ENCODE measurements around the gene ERN2.

Gene ERN2

DNA sequence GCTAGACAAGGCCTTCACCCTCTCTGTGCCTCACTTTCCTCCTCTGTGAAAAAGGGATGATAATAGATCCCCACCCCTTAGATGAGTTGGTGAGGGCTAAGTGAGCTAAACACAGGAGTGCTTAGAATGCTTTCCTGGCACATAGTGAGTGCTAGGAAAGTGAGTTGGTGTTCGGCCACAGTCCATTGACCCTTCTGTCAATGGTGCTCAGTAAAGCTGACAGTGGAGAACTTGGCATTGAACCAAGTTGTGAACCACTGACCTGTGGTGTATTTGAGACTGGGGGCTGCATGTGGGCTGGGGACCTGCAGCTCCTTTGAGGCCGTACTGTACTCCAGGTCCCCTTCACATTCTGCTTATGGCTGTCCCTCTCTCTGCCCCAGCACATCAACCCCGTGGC is 29.5 kb downstream of the ERN2 start:
- TF ChIP-seq, protein P1, sequence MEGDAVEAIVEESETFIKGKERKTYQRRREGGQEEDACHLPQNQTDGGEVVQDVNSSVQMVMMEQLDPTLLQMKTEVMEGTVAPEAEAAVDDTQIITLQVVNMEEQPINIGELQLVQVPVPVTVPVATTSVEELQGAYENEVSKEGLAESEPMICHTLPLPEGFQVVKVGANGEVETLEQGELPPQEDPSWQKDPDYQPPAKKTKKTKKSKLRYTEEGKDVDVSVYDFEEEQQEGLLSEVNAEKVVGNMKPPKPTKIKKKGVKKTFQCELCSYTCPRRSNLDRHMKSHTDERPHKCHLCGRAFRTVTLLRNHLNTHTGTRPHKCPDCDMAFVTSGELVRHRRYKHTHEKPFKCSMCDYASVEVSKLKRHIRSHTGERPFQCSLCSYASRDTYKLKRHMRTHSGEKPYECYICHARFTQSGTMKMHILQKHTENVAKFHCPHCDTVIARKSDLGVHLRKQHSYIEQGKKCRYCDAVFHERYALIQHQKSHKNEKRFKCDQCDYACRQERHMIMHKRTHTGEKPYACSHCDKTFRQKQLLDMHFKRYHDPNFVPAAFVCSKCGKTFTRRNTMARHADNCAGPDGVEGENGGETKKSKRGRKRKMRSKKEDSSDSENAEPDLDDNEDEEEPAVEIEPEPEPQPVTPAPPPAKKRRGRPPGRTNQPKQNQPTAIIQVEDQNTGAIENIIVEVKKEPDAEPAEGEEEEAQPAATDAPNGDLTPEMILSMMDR (conservative IDR thresholded peaks at IDR 0.05; ENCODE audit: low read depth, low read length) = no peak
- no peak overlapping the region for H3K4me3 ChIP-seq (ENCODE audit: low read depth, low read length)
- no peak for DNase-seq (ENCODE audit: low read depth)

DNA sequence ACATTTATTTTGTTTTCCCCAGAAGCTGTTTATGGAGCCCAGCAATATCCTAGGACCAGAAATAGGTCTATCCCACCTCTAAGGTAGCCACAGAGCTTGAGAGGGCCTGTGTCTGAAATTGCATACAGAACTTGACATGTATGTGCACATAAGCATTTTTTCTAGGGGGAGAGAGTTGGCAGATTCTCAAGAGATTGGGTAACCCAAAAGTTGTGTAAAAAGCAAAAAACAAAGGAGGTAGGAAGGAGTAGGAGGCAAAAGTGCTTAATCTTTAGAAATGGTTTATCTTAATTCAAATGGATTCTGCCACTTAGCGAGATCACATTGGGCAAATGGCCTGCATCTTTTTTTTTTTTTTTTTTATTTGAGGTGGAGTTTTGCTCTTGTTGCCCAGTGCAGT is 30.8 kb downstream of the ERN2 start:
- TF ChIP-seq, protein P1 (conservative IDR thresholded peaks at IDR 0.05; ENCODE audit: low read depth, low read length) = no peak
- H3K4me3 ChIP-seq (ENCODE audit: low read depth, low read length) = no peak overlapping the region
- peak; percentile 75 for DNase-seq (ENCODE audit: low read depth)

DNA sequence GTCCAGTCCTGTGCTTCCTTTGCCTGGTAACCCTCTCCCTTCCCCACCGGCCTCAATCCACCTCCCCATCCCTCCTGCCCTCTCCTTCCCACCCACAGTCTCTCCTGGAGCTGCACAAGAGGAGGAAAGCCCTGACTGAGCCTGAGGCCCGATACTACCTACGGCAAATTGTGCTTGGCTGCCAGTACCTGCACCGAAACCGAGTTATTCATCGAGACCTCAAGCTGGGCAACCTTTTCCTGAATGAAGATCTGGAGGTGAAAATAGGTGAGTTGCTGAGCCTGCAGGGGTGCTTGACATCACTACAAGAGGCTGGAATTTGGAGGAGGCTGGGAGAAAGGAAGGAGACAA is 33.1 kb downstream of the ERN2 start:
- TF ChIP-seq, protein P1 (conservative IDR thresholded peaks at IDR 0.05; ENCODE audit: low read depth, low read length) = no peak
- no peak for DNase-seq (ENCODE audit: low read depth)
- H3K4me3 ChIP-seq (ENCODE audit: low read depth, low read length) = peak overlapping the region; percentile 71

DNA sequence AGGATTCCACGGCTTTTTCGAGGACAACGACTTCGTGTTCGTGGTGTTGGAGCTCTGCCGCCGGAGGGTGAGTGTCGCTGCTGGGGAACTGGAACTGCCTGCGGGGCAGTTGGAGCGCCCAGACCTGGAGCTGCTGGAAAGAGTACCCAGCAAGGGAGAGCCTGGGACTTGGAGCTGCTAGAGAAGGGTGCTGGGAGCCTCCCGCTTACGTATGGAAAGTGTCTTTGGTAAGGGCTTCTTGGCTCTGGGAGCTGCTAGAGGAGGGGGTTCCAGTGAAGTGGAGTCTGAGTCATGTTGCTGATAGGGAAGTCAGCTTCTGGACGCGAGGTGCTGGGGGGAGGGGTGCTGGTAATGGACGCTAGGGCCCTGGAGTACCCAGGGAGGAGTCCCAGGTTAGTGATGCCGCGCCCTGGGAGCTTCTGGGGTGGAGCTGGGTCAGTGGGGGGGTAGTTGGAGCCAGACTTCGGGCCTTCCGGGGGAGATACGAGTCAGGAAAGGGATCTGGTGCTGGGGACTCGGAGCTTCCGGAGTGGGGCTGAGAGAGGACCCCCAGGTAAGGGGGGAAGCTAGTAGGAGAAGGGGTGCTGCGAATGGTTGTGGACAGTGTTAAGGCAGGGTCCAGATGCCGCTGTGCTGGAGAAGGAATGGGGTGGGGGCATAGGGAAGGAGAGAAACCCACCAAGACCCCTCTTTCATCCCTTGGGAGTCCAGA is 33.6 kb downstream of the ERN2 start:
- TF ChIP-seq, protein P1 (conservative IDR thresholded peaks at IDR 0.05; ENCODE audit: low read depth, low read length) = no peak
- DNase-seq (ENCODE audit: low read depth) = peak; percentile 48
- H3K4me3 ChIP-seq (ENCODE audit: low read depth, low read length) = peak overlapping the region; percentile 71

DNA sequence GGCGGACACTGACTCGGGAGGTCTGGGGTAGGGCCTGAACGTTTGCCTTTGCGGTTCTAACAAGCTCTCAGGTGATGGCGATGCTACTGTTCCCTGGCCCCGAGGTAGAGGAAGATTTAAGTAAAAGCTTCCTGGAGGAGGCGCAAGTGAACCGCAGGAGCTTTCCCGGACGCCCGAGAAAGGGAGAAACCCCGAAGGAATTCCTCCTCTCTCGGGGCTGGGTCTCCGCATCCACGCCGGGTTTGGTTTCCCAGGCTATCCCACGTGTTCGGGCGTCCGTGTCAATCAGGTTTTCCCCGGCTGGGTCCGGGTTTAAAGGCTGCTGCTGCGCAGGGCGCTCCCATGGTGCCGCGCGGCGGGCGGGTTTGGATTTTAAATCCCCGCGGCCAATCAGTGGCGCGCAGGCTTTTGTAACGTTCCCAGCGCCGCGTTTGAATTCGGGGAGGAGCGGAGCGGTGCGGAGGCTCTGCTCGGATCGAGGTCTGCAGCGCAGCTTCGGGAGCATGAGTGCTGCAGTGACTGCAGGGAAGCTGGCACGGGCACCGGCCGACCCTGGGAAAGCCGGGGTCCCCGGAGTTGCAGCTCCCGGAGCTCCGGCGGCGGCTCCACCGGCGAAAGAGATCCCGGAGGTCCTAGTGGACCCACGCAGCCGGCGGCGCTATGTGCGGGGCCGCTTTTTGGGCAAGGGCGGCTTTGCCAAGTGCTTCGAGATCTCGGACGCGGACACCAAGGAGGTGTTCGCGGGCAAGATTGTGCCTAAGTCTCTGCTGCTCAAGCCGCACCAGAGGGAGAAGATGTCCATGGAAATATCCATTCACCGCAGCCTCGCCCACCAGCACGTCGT is 34.4 kb downstream of the ERN2 start, which contains the start of gene PLK1:
PLK1 (plus strand) TSS at position 460 of the 844 bp plus-strand sequence; CDS start at position 504, 44 bp downstream.
- TF ChIP-seq, protein P1 (conservative IDR thresholded peaks at IDR 0.05; ENCODE audit: low read depth, low read length) = peak; percentile 66
- H3K4me3 ChIP-seq (ENCODE audit: low read depth, low read length) = peak within 1 kb of the TSS; percentile 71
- DNase-seq (ENCODE audit: low read depth) = peak; percentile 83

DNA sequence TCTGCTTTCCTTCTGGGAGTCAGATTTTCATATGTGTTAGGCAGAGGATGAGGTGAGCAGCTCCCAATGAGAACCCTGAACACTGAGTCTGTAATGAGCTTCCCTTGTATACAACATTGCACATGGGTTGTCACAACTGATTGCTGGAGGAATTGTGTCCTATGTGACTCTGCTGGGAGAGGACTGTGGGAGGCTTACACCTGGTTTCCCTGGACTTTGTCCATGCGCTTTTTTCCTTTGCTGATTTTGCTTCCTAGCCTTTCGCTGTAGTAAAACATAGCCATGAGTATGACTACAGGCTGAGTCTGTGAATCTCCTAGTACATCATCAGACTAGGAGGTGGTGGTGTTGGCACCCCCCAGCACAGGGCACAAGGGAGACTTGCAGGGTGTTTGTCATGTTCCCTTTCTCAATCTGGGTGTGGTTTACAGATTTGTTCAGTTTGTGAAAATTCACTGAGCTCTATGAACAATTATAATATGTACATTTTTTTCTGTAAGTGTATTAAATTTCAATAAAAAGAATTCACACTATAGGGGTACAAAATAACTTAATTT is 36.0 kb downstream of the ERN2 start:
- DNase-seq (ENCODE audit: low read depth) = no peak
- TF ChIP-seq, protein P1 (conservative IDR thresholded peaks at IDR 0.05; ENCODE audit: low read depth, low read length) = no peak
- no peak overlapping the region for H3K4me3 ChIP-seq (ENCODE audit: low read depth, low read length)

Measured in choroid plexus epithelial cell (primary cell).